Cardiac atrium fibroblast (primary cell): ENCODE results near the gene RTL1. TPM values are rescaled to one million over a fixed set of nuclear protein-coding genes. Genes with fewer than 3 reads are reported as not detected.

Source experiments
- total RNA-seq: library from RNA; depleted of rRNA; stranded (reverse); fragments of >200 nt; gene quantifications from 2 replicates; pipeline ENCODE4 v1.2.3, GENCODE V29; 2015

The RTL1 gene
- not detected in 2 replicates for total RNA-seq

DNA sequence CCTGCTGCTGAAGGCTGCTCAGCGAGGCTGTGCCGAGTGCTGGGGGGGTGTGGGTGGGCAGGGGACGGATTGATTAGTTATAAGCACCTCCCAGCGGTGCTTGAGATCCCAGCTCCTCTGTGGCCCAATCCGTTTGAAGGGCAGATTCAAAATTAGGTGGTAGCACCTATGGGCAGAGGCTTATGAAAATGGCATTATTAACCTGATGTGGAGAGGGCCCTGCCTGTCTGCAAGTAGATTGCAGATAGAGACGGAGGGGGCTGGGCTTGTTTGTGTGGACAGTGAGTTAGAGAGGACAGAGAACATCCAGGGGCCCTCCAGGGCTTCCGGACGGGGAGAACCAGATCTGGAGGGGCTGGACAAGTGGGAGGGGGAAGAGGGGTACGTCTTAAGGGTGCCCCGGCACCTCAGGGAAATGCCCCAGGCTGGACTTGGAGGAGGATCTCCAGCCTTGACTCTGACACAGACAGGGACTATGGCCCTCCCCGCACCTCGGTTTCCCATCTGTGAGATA lies at the start of gene RTL1:
RTL1 (minus strand) TSS at position 51 of the 514 bp plus-strand sequence. CDS start 18,934 bp downstream, outside the sequence.

Other genes with a start within 250 kb of the RTL1 start
- gene DLK1, start 176.8 kb downstream of the RTL1 start, total RNA-seq, result not detected in 2 replicates
- gene MEG3, start 77.6 kb downstream of the RTL1 start, total RNA-seq, result 90.9 and 165 TPM in 2 replicates